ACC112 (cell line): ENCODE data around the gene KHNYN.
A peak's percentile ranks its signal among the peaks of the same experiment; 100 is the strongest.
"Not testable (repeated sequence)": the region's sequence is repeated elsewhere in the genome, so short reads cannot be mapped to it uniquely, and the experiment has no call there.

Experiments
- H2AFZ ChIP-seq: fragments of 200-600 bp; sonication (generic); one replicate; pipeline ENCODE4 v1.6.0; 2017; ENCODE audit warnings: antibody characterized with exemption, low read length; ENCODE audit not compliant: unreplicated experiment
- H3K27ac ChIP-seq: fragments of 200-600 bp; sonication (generic); 2 replicates; pipeline ENCODE4 v1.5.1; 2014; ENCODE audit warnings: low read depth, mild to moderate bottlenecking, antibody characterized with exemption, low read length, moderate library complexity
- H3K27me3 ChIP-seq: fragments of 200-600 bp; sonication (generic); 2 replicates; pipeline ENCODE4 v1.6.1; 2014; ENCODE audit warnings: mild to moderate bottlenecking, antibody characterized with exemption, low read length, moderate library complexity, mixed read lengths; ENCODE audit not compliant: insufficient read depth
- H3K36me3 ChIP-seq: fragments of 200-600 bp; sonication (generic); 2 replicates; pipeline ENCODE4 v1.6.1; 2016; ENCODE audit warnings: mild to moderate bottlenecking, antibody characterized with exemption, low read length, moderate library complexity, mixed read lengths; ENCODE audit not compliant: insufficient read depth
- H3K4me1 ChIP-seq: fragments of 200-600 bp; sonication (generic); one replicate; pipeline ENCODE4 v1.6.1; 2016; ENCODE audit warnings: low read length, mixed read lengths; ENCODE audit not compliant: insufficient read depth, unreplicated experiment, control insufficient read depth
- H3K4me3 ChIP-seq: fragments of 200-600 bp; sonication (generic); 2 replicates; pipeline ENCODE4 v1.5.1; 2014; ENCODE audit warnings: mild to moderate bottlenecking, low read depth, low read length
- H3K79me2 ChIP-seq: fragments of 200-600 bp; sonication (generic); one replicate; pipeline ENCODE4 v1.6.0; 2016; ENCODE audit warnings: low read length; ENCODE audit not compliant: control insufficient read depth, unreplicated experiment, insufficient read depth

KHNYN gene

DNA sequence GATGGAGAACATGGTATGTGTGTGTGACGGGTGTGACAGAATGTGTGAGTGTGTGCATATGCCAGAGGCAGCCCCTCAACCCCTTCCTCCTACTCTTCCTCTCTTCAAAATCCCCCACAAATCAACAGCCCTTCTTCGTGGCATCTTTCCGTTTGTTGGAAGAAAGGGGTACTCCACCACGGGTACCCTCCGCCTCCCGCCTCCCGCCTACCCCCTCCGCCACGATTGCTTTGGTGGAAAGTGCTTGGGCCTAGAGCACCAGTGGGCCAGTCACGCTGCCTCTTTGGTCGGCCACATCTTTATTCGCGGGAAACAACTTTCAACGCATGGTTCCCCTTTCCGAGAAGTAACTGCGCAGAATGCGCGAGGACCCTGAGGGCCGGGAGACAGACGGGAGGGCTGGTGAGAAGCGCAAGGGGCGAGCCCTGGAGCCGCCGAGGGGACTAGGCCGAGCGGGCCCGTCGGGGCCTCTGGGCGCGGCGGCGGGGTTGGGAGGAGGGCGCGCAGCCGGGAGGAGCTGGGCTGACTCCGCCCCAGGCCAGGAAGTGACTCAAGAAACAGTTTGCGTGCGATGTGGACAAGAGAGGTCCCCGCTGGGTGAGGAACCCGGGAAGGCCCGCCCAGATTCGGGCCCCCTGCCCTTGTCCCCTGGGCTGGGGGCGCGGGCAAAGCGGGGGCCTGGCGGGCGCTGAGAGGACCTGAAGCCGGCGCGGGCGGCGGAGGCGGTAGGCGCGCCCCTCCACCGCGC, at the start of gene KHNYN, which contains the start of gene CBLN3:
TSS of gene KHNYN (plus strand) at position 560 of the 748 bp plus-strand sequence. CDS start 777 bp downstream, outside the sequence.
TSS of gene CBLN3 (minus strand) at position 274 of the 748 bp plus-strand sequence. CDS start 614 bp downstream, outside the sequence.
- Histone ChIP-seq H3K36me3 (peaks cover 5% of the 10 kb centered on the region; the same call in 1 of the 2 replicates), H3K4me3 (peak within 1 kb of the TSS; percentile 100), H3K27ac (peak within 1 kb of the TSS; percentile 97), H3K27me3 (no peaks in the 10 kb centered on the region), H3K4me1 (peaks cover 48% of the 10 kb centered on the region), H3K79me2 (peaks cover 20% of the 10 kb centered on the region), H2AFZ (peak within 1 kb of the TSS; percentile 86)

DNA sequence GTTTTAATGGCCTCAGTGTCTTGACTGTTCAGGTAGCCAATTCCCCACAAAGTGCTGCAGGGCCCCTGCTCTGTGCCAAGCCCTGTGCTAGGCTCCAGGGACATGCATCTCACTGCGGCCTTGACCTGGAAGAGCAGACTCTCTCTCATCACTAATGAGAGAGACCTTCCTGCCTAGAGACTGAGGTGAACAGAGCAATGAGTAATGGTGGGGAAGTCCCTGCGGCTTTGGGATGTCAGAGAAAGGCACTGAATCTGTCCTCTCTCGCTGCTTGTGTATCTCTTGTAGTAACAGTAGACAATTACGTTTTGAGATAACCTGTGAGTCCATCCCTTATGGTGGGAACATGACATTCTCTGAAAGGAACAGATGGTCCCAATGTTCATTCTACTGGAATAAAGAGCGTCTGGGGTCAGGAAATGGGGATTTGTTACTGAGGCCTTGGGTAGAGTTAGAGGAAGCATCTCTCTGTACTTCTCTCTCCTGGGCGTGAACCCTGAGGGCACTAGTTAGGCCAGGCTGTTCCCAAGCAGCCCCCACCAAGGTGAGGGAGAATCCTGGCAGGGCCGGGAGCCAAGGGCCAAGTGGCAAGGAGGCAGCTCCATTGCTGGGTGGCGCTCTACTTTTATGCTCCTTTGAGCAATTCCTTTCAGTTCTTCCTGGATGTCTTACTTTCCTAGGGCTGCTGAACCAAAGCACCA, 48.2 kb upstream of the KHNYN start:
- H3K4me1 ChIP-seq = no peaks in the 10 kb centered on the region
- H3K27me3 ChIP-seq = no peaks in the 10 kb centered on the region
- H3K27ac ChIP-seq = no peak overlapping the region
- no peaks in the 10 kb centered on the region for H3K79me2 ChIP-seq
- H3K4me3 ChIP-seq = no peak overlapping the region
- H2AFZ ChIP-seq = no peak overlapping the region
- peaks cover 4% of the 10 kb centered on the region; the same call in 1 of the 2 replicates for H3K36me3 ChIP-seq

DNA sequence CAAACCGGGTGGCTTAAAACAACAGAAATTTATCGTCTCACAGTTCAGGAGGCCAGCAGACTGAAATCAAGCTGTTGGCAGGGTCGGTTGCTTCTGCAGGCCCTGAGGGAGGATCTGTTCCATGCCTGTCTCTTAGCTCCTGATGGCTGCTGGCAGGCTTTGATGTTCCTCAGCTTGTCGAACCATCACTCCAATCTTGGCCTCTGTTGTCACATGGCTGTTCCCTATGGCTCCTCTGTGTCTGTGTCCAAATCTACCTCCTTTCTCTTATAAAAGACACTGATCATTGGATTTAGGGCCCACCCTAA, 47.7 kb upstream of the KHNYN start:
- no peaks in the 10 kb centered on the region for H3K27me3 ChIP-seq
- H3K79me2 ChIP-seq = no peaks in the 10 kb centered on the region
- H3K4me3 ChIP-seq = no peak overlapping the region
- no peaks in the 10 kb centered on the region for H3K36me3 ChIP-seq
- H3K4me1 ChIP-seq = no peaks in the 10 kb centered on the region
- no peak overlapping the region for H3K27ac ChIP-seq
- H2AFZ ChIP-seq = no peak overlapping the region

DNA sequence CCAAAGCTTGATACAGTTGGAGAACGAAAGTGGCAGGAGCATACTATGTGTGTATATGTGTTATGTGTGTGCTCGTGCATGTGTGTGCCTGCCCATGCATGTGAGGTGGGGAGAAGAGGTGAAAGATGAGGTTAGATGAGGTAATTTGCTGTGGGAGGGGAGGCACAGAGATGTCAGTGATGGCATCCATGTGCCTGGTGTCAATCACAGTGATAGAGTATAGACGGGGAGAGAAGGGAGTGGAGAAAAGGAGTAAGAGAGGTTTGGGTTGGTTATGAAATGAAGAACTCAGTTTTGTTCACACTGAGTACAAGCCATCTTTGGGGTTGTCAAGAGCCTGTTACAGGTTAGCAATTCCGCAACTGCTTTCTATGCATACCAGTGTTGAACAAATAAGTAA, 45.6 kb upstream of the KHNYN start:
- H2AFZ ChIP-seq = no peak overlapping the region
- H3K27me3 ChIP-seq = no peaks in the 10 kb centered on the region
- no peak overlapping the region for H3K27ac ChIP-seq
- H3K4me3 ChIP-seq = no peak overlapping the region
- H3K4me1 ChIP-seq = peaks cover 4% of the 10 kb centered on the region
- H3K79me2 ChIP-seq = no peaks in the 10 kb centered on the region
- no peaks in the 10 kb centered on the region for H3K36me3 ChIP-seq

DNA sequence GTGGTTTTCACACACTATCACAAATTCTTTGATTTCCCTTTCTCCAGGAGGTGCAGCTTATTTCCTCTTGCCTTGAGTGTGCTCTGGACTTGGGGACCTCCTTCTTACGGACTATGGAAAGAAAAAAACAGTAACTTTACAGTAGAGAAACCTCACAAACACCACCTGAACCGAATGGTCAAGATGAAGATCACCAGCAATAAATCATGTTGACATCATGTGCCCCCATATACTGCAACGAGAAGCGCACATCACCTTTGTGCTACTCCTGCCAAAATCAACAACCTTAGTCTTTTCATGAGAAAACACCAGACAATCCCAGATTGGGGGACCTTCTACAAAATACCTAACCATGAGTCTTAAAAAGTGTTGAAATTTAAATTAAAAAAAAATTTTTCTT, 44.2 kb upstream of the KHNYN start:
- no peaks in the 10 kb centered on the region for H3K36me3 ChIP-seq
- H2AFZ ChIP-seq = no peak overlapping the region
- peaks cover 7% of the 10 kb centered on the region for H3K4me1 ChIP-seq
- H3K4me3 ChIP-seq = no peak overlapping the region
- H3K79me2 ChIP-seq = no peaks in the 10 kb centered on the region
- no peak overlapping the region for H3K27ac ChIP-seq
- H3K27me3 ChIP-seq = no peaks in the 10 kb centered on the region

DNA sequence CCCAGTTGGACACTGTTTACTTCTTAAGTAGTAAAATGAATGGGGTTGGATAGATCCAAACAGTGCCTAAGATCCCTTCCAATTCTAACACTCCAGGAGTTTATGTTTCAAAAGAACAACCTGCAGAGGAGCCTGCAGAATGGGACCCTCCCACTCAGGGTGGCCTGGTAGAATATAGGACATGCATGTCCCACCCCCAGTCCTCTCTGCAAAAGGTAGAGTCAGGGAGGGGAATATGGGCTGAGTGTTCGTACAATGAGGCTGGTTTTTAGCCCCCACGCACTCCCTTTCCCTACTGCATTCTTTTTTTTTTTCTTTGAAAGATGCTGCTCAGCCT, 42.8 kb upstream of the KHNYN start:
- peaks cover 10% of the 10 kb centered on the region for H3K4me1 ChIP-seq
- no peaks in the 10 kb centered on the region for H3K79me2 ChIP-seq
- no peaks in the 10 kb centered on the region for H3K27me3 ChIP-seq
- H3K27ac ChIP-seq = no peak overlapping the region
- H3K36me3 ChIP-seq = no peaks in the 10 kb centered on the region
- H2AFZ ChIP-seq = no peak overlapping the region
- H3K4me3 ChIP-seq = no peak overlapping the region

DNA sequence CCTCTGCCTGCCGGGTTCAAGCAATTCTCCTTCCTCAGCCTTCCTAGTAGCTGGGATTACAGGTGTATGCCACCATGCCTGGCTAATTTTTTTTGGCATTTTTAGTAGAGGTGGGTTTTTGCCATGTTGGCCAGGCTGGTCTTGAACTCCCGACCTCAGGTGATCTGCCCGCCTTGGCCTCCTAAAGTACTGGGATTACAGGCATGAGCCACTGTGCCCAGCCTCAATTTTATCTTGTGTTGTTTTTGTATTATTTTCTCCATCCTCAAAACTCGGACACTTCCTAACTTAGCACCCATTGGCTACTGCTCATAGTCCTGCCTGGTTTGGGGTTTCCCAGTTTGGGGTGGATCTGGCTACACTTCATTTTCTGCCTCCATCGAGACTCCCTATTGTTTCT, 42.2 kb upstream of the KHNYN start:
- H3K4me1 ChIP-seq = peaks cover 12% of the 10 kb centered on the region
- not testable (repeated sequence) for H3K27me3 ChIP-seq, H3K79me2 ChIP-seq, H3K27ac ChIP-seq, H3K4me3 ChIP-seq, H2AFZ ChIP-seq, H3K36me3 ChIP-seq

DNA sequence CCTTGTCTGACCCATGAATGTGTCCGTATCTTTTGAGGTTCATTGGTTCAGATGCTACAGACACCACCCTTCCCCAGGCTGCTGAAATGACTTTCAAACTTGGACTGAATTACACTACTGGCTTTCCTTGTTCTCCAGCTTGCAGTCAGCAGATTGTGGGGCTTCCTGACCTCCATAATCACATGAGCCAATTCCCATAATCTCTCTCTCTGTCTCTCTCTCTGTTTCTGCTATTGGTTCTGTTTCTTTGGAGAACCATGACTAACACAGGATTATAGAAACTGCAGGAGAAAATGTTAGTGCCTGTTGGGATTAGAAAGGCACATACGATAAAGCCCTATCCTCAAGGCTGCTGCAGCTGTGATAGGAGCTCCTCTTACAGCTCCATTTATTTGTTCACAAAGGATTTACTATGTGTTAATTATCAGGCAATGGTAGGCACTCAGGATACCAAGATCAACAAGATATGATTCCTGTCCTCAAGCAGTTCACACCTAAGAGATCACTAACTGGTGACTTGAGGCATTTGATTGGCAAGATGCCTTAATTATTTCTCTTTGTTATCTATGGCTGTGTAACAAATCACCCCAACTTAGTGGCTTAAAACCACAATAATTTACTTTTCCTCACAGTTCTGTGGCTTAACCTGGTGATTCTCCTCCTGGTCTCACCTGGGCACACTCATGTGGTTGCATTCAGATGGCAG, 41.1 kb upstream of the KHNYN start:
- Histone ChIP-seq H2AFZ (no peak overlapping the region), H3K4me3 (no peak overlapping the region), H3K4me1 (peaks cover 16% of the 10 kb centered on the region), H3K36me3 (no peaks in the 10 kb centered on the region), H3K79me2 (no peaks in the 10 kb centered on the region), H3K27me3 (no peaks in the 10 kb centered on the region), H3K27ac (no peak overlapping the region)

DNA sequence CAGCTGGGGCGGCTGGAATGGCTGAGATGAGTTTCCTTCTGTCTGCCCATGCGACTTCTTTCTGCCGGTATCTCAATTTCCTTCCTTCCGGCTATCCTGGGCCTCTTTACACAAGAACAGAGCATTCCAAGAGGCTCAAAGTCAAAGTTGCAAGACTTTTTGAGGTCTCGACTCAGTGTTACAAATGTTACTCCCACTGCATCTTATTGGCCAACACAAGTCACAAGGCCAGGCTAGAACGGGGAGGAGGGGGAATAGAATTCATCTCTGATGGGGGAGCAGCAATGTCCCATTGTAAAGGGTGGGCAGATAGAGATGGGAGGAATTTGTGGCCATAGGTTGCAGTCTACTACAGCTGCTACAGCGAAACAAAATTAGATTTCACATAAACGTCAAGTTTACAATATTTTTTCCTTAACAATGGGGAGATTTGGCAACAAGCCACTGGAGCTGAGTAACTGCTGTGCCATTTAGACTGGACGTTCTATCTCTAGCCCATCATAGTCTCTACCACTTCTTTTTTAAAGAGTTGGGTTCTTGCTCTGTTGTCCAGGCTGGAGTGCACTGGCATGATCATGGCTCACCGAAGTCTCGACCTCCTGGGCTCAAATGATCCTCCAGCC, 40.4 kb upstream of the KHNYN start:
- peaks cover 16% of the 10 kb centered on the region for H3K4me1 ChIP-seq
- no peak overlapping the region for H3K4me3 ChIP-seq
- H3K36me3 ChIP-seq = no peaks in the 10 kb centered on the region
- no peak overlapping the region for H2AFZ ChIP-seq
- no peaks in the 10 kb centered on the region for H3K27me3 ChIP-seq
- no peak overlapping the region for H3K27ac ChIP-seq
- no peaks in the 10 kb centered on the region for H3K79me2 ChIP-seq

DNA sequence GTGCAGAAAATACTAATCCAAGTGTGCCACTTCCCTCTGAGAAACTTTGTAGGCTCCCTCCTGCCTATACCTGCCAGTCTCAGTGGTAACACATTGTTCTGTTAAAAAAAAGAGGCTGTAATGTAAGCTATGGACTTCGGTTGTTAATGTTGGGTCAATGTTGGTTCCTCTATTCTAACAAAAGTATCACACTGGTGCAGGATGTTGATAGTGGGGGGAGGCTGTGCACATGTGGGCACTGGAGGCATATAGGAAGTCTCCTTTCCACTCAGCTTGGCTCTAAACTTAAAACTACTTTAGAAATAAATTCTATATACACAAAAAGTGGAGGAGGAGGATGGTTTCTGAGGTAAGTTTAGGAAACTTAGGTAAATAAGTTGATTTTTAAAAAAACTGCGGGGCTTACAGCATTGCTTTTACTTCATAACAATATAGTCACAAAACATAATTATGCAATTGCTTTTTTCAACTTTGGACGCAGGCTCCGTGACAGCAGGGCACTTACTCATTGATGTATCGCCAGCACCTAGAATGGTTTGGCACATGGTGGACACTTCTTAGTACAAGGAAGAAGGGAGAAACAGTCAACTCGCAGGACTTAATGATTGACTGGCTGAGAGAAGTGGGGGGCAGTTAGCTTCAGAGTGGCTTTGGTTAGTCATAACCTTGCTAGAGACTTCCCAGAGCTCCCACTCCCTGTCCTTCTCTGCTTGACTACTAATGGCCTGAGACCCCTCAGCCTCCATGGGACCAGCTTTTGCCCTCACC, 38.9 kb upstream of the KHNYN start:
- H3K4me3 ChIP-seq = no peak overlapping the region
- no peaks in the 10 kb centered on the region for H3K79me2 ChIP-seq
- H3K27ac ChIP-seq = no peak overlapping the region
- H3K4me1 ChIP-seq = peaks cover 16% of the 10 kb centered on the region
- H3K36me3 ChIP-seq = no peaks in the 10 kb centered on the region
- H2AFZ ChIP-seq = no peak overlapping the region
- no peaks in the 10 kb centered on the region for H3K27me3 ChIP-seq
